K562 (cell line): ENCODE data around the gene GRIA3. TPM values are rescaled to one million over a fixed set of nuclear protein-coding genes. Genes with fewer than 3 reads are reported as not detected.

ENCODE experiments used
- ATAC-seq: fragments of 200-7000 bp; cut with Tn5 transposase; 3 replicates; pipeline ENCODE4 v1.9.1; 2020; ENCODE audit warnings: moderate library complexity
- BruUV-seq: library from RNA; stranded (reverse); fragments of 400-500 nt; replicated peaks from 2 replicates; lab custom pipeline; 2021; lab: Mats Ljungman, UMichigan
- CTCF ChIA-PET: fragments of 300-600 bp; formaldehyde crosslinking; extraction: SDS; loops from one replicate; lab custom pipeline; 2021; ENCODE audit warnings: low intra/inter-chr PET ratio; lab: Yijun Ruan, JAX
- POLR2A ChIA-PET: fragments of 300-600, 350-650 bp; sonication (Branson Sonifier 250); formaldehyde crosslinking; extraction: SDS; loops from one replicate; lab custom pipeline; 2021; ENCODE audit warnings: antibody characterized with exemption, inconsistent platforms; lab: Yijun Ruan, JAX
- DNase-seq, 4 experiments: peaks; one replicate each; pipeline versions ENCODE4 v3.0.0 to v3.0.0-alpha.2; 2011 to 2018; ENCODE audit warnings: low spot score in 3 of 4, mixed read lengths in 3 of 4; ENCODE audit errors: extremely low read depth in 1 of 4
- FAIRE-seq: peaks from 2 replicates; lab custom pipeline; 2011; peaks lifted over from hg19 to GRCh38; lab: Jason Lieb, UNC
- H2AFZ ChIP-seq: 2 replicates; pipeline ENCODE4 v1.6.0; 2011; ENCODE audit warnings: low read depth, low read length, control low read depth, inconsistent platforms
- H3K27ac ChIP-seq: fragments of 200-600 bp; 3 replicates; pipeline ENCODE4 v1.8.0; 2011; ENCODE audit warnings: low read depth, mild to moderate bottlenecking, control low read depth, inconsistent platforms, low read length, moderate library complexity, mixed read lengths; ENCODE audit errors: extremely low read depth
- H3K27me3 ChIP-seq, 2 experiments: fragments of 300-600 bp in 1 of 2; 2 replicates in 1 of 2; 3 replicates in 1 of 2; pipeline versions ENCODE4 v1.6.0 to v1.8.0; 2011; ENCODE audit warnings: inconsistent platforms in 2 of 2, low read length in 2 of 2, mild to moderate bottlenecking in 1 of 2, mixed read lengths in 1 of 2, moderate library complexity in 1 of 2; ENCODE audit not compliant: control insufficient read depth in 2 of 2, insufficient read depth in 2 of 2
- H3K36me3 ChIP-seq: fragments of 300-600 bp; 3 replicates; pipeline ENCODE4 v1.8.0; 2011; ENCODE audit warnings: mild to moderate bottlenecking, low read length, inconsistent platforms; ENCODE audit not compliant: control insufficient read depth, insufficient read depth
- H3K4me1 ChIP-seq, 2 experiments: fragments of 200-600 bp in 1 of 2; replicated peaks in 1 of 2; 2 replicates in 1 of 2; 3 replicates in 1 of 2; pipeline versions ENCODE4 v1.5.1 to v1.8.0; 2011; ENCODE audit warnings: inconsistent platforms in 2 of 2, low read length in 2 of 2, mild to moderate bottlenecking in 1 of 2, mixed read lengths in 1 of 2, moderate library complexity in 1 of 2; ENCODE audit not compliant: control insufficient read depth in 2 of 2, insufficient read depth in 2 of 2
- H3K4me2 ChIP-seq: 2 replicates; pipeline ENCODE4 v1.6.1; 2011; ENCODE audit warnings: low read length, control low read depth, inconsistent platforms, mixed read lengths; ENCODE audit not compliant: insufficient read depth
- H3K4me3 ChIP-seq: fragments of 200-600 bp; sonication (generic), shearing (Covaris generic); 2 replicates; pipeline ENCODE4 v1.5.1; 2016; ENCODE audit warnings: control low read depth, inconsistent platforms
- H3K79me2 ChIP-seq: fragments of 200-600 bp; 3 replicates; pipeline ENCODE4 v1.8.0; 2011; ENCODE audit warnings: low read length, inconsistent platforms; ENCODE audit not compliant: control insufficient read depth, insufficient read depth
- H3K9ac ChIP-seq, 2 experiments: 2 replicates each; pipeline versions ENCODE4 v1.6.0 to v1.6.1; 2011; ENCODE audit warnings: low read depth in 2 of 2, low read length in 2 of 2, control low read depth in 1 of 2, inconsistent platforms in 1 of 2, mild to moderate bottlenecking in 1 of 2, mixed read lengths in 1 of 2; ENCODE audit not compliant: insufficient read depth in 1 of 2
- H3K9me1 ChIP-seq: one replicate; pipeline ENCODE4 v1.6.0; 2011; ENCODE audit warnings: inconsistent platforms, mild to moderate bottlenecking, low read length, moderate library complexity; ENCODE audit not compliant: control insufficient read depth, insufficient read depth
- H3K9me3 ChIP-seq: replicated peaks from 2 replicates; pipeline ENCODE4 v1.5.1; 2011; ENCODE audit warnings: low read depth, low read length, inconsistent platforms; ENCODE audit not compliant: control insufficient read depth, insufficient read depth
- H4K20me1 ChIP-seq: replicated peaks from 2 replicates; pipeline ENCODE4 v1.6.1; 2011; ENCODE audit warnings: low read length, inconsistent platforms, mixed read lengths; ENCODE audit not compliant: control insufficient read depth, insufficient read depth
- CEBPB ChIP-seq: fragments of 450-650 bp; IDR thresholded peaks from 2 replicates; pipeline ENCODE4 v1.6.1; 2016; ENCODE audit warnings: missing genetic modification characterization, missing compliant biosample characterization
- CEBPG ChIP-seq, 3 experiments: fragments of 200-800 bp in 1 of 3; sonication (Bioruptor generic) in 1 of 3; sonication (generic) in 1 of 3; formaldehyde crosslinking in 1 of 3; IDR thresholded peaks in 2 of 3; conservative IDR thresholded peaks in 1 of 3; 2 replicates each; pipeline versions ENCODE4 v1.6.1 to v1.8.0; 2016 to 2022; ENCODE audit warnings: missing compliant biosample characterization in 2 of 3, missing genetic modification characterization in 2 of 3, mild to moderate bottlenecking in 1 of 3, missing genetic modification reagents in 1 of 3
- ESRRA ChIP-seq: fragments of 450-650 bp; IDR thresholded peaks from 2 replicates; pipeline ENCODE4 v1.6.1; 2014; ENCODE audit warnings: low read depth, mild to moderate bottlenecking, moderate library complexity, borderline replicate concordance
- GABPA ChIP-seq: fragments of 200-800 bp; sonication (Bioruptor generic); conservative IDR thresholded peaks from 2 replicates; pipeline ENCODE4 v1.6.1; 2016; ENCODE audit warnings: low read depth, missing genetic modification characterization, missing compliant biosample characterization
- HDAC8 ChIP-seq: fragments of 450-650 bp; IDR thresholded peaks from 2 replicates; pipeline ENCODE4 v1.6.1; 2016; ENCODE audit warnings: mild to moderate bottlenecking, missing genetic modification characterization, moderate library complexity, missing compliant biosample characterization
- KLF13 ChIP-seq: fragments of 450-650 bp; IDR thresholded peaks from 2 replicates; pipeline ENCODE4 v1.6.1; 2016; ENCODE audit warnings: missing genetic modification characterization, low read depth, mild to moderate bottlenecking, missing compliant biosample characterization, moderate library complexity, borderline replicate concordance
- MXI1 ChIP-seq: IDR thresholded peaks from 2 replicates; pipeline ENCODE4 v1.6.1; 2011; ENCODE audit warnings: low read depth, mild to moderate bottlenecking, improper control_type of control experiment, low read length
- ZNF165 ChIP-seq: fragments of 250-450 bp; sonication (Bioruptor Pico); IDR thresholded peaks from 2 replicates; pipeline ENCODE4 v1.4.0; 2020; ENCODE audit warnings: borderline replicate concordance
- ZNF174 ChIP-seq: fragments of 250-450 bp; sonication (Bioruptor Pico); IDR thresholded peaks from 2 replicates; pipeline ENCODE4 v1.4.0; 2020; ENCODE audit warnings: mild to moderate bottlenecking
- WGBS: fragments of 100-300 bp; shearing (Covaris generic); methylation state at CpG from one replicate; pipeline ENCODE4 v1.1.6; 2016; ENCODE audit warnings: low coverage, mixed read lengths; ENCODE audit not compliant: insufficient coverage; ENCODE audit errors: missing lambda C conversion rate; 5-methylcytosine and 5-hydroxymethylcytosine counted together
- in situ Hi-C: fragments of 300-500 bp; cut with MboI; formaldehyde crosslinking; loops from 4 replicates; pipeline ENCODE4 v1.15.0; 2018; ENCODE audit warnings: inconsistent platforms, mixed read lengths
- intact Hi-C: fragments of 100-400 bp; cut with micrococcal nuclease; formaldehyde crosslinking; loops from 2 replicates; pipeline ENCODE4 v1.14.2; 2022
- polyA plus RNA-seq, 8 experiments: library from polyadenylated mRNA; depleted of rRNA in 4 of 8; stranded (reverse) in 5 of 8; unstranded in 3 of 8; fragments of >200 nt; fragmentation: Nextera tagmentation in 2 of 8; fragmentation: Illumina TruSeq in 1 of 8; extraction: Ambion mirVana in 2 of 8; extraction: Trizol in 1 of 8; gene quantifications; 2 replicates each; pipeline versions ENCODE4 v1.2.1 to v1.2.3, GENCODE V29; 2011 to 2014; ENCODE audit warnings: inconsistent platforms in 1 of 8, missing spikeins in 1 of 8
- total RNA-seq, 7 experiments: library from RNA; depleted of rRNA in 6 of 7; stranded (reverse); fragments of >200 nt in 6 of 7; fragmentation: Illumina TruSeq in 2 of 7; extraction: Trizol in 2 of 7; gene quantifications; 2 replicates each; pipeline versions ENCODE4 v1.2.1 to v1.2.3, GENCODE V29; 2011 to 2021; ENCODE audit warnings: low replicate concordance in 1 of 7
- TF ChIP-seq, protein P1 (sequence below): fragments of 450-650 bp; IDR thresholded peaks from 2 replicates; pipeline ENCODE4 v1.6.1; 2016; ENCODE audit warnings: missing biosample characterization, missing genetic modification characterization
- TF ChIP-seq, protein P2 (sequence below): fragments of 450-650 bp; IDR thresholded peaks from 2 replicates; pipeline ENCODE4 v1.6.1; 2017; ENCODE audit warnings: antibody characterized with exemption, mild to moderate bottlenecking
- TF ChIP-seq, protein P3 (sequence below): fragments of 250-450 bp; sonication (Bioruptor Pico); IDR thresholded peaks from 2 replicates; pipeline ENCODE4 v1.5.0; 2021

Gene GRIA3
- total and polyA plus RNA-seq, 9 of the 15 experiments (the other 6 are each of a cell fraction or from before 2014, with no cell fraction given) = 0.10 TPM; not detected in 8

DNA sequence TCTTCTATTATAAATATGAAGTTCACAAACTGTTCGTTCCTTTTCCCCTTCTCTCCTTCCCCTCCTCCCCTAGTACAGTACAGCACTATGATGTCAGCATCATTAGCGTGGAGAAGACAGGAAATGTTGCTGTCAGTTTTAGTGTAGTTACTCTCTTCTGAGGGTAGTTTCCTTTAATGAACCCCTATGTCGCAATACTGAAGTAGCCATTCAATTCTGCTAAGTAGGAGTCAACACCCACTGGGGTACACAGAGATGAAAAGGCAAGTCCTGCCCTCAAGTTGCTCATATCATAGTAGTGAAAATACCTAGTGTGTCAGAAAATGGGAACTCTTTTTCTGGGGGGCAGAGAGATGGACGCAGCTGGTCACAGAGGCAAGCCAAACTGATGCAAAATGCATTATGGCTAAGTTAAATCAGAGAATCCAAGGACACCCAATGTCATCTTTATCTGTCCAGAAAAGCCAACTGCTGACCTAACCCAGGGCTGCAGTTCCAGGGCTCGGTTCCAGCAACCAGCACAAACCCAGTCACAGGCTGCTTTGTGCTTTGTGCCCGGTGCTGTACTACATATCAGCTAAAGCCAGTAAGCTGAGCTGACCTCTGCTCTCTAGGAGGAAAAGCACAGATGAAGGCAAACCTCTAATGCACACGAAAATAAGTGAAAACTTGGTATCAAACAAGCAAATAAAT, 31.5 kb downstream of the GRIA3 start:
- H2AFZ ChIP-seq = peak overlapping the region; percentile 53
- H3K9ac ChIP-seq = no peak overlapping the region
- no peak overlapping the region for H3K4me3 ChIP-seq
- POLR2A ChIA-PET = interaction anchor here (0.9 to 1.0 kb wide), 2 partner anchors 12 to 20 kb away, joined by 3 to 4 read pairs; no protein-coding TSS in a partner anchor
- H3K27me3 ChIP-seq = no peaks in the 10 kb centered on the region
- H3K79me2 ChIP-seq = no peaks in the 10 kb centered on the region
- in situ Hi-C loops (no loop called here), intact Hi-C loops (no loop called here)
- FAIRE-seq (no peak), ATAC-seq (peak; percentile 47), DNase-seq (peak in 1 of 4 experiments; percentile 24)
- CTCF ChIA-PET = no interaction called here
- H3K9me1 ChIP-seq = no peaks in the 10 kb centered on the region
- H3K36me3 ChIP-seq = no peaks in the 10 kb centered on the region
- H3K9me3 ChIP-seq = no peaks in the 10 kb centered on the region
- H3K27ac ChIP-seq = peak overlapping the region; percentile 40; the same call in 1 of the 3 replicates
- BruUV-seq = no TSS peak
- no peaks in the 10 kb centered on the region for H4K20me1 ChIP-seq
- H3K4me2 ChIP-seq = peak overlapping the region; percentile 10; the same call in 1 of the 2 replicates
- WGBS = 10% methylated on average over 6 of the region's 7 CpGs
- H3K4me1 ChIP-seq = peaks cover 7 to 36% of the 10 kb centered on the region in 2 experiments
- TF ChIP-seq ZNF165 (CRISPR knock-in tag) = no peak
- peak; percentile 97 for TF ChIP-seq CEBPB (tag)
- no peak for TF ChIP-seq MXI1
- TF ChIP-seq ZNF174 = no peak
- TF ChIP-seq, protein P1, sequence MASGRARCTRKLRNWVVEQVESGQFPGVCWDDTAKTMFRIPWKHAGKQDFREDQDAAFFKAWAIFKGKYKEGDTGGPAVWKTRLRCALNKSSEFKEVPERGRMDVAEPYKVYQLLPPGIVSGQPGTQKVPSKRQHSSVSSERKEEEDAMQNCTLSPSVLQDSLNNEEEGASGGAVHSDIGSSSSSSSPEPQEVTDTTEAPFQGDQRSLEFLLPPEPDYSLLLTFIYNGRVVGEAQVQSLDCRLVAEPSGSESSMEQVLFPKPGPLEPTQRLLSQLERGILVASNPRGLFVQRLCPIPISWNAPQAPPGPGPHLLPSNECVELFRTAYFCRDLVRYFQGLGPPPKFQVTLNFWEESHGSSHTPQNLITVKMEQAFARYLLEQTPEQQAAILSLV (tag) = peak; percentile 49; the same call in 1 of the 2 replicates
- TF ChIP-seq ESRRA = peak; percentile 54; the same call in 1 of the 2 replicates
- TF ChIP-seq, protein P2, sequence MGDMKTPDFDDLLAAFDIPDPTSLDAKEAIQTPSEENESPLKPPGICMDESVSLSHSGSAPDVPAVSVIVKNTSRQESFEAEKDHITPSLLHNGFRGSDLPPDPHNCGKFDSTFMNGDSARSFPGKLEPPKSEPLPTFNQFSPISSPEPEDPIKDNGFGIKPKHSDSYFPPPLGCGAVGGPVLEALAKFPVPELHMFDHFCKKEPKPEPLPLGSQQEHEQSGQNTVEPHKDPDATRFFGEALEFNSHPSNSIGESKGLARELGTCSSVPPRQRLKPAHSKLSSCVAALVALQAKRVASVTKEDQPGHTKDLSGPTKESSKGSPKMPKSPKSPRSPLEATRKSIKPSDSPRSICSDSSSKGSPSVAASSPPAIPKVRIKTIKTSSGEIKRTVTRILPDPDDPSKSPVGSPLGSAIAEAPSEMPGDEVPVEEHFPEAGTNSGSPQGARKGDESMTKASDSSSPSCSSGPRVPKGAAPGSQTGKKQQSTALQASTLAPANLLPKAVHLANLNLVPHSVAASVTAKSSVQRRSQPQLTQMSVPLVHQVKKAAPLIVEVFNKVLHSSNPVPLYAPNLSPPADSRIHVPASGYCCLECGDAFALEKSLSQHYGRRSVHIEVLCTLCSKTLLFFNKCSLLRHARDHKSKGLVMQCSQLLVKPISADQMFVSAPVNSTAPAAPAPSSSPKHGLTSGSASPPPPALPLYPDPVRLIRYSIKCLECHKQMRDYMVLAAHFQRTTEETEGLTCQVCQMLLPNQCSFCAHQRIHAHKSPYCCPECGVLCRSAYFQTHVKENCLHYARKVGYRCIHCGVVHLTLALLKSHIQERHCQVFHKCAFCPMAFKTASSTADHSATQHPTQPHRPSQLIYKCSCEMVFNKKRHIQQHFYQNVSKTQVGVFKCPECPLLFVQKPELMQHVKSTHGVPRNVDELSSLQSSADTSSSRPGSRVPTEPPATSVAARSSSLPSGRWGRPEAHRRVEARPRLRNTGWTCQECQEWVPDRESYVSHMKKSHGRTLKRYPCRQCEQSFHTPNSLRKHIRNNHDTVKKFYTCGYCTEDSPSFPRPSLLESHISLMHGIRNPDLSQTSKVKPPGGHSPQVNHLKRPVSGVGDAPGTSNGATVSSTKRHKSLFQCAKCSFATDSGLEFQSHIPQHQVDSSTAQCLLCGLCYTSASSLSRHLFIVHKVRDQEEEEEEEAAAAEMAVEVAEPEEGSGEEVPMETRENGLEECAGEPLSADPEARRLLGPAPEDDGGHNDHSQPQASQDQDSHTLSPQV = 0 out of 2 replicates have a peak, but pooled peaks have one; percentile 21
- TF ChIP-seq KLF13 (tag) = no peak
- 0 out of 2 replicates have a peak, but pooled peaks have one; percentile 25 for TF ChIP-seq GABPA (tag)
- no peak for TF ChIP-seq CEBPG (CRISPR knock-in tag; IDR thresholded peaks at IDR 0.05)
- peak; percentile 81 to 89 for TF ChIP-seq CEBPG (tag; conservative IDR thresholded peaks at IDR 0.05 in 1 of 2, IDR thresholded peaks at IDR 0.05 in 1 of 2)
- TF ChIP-seq, protein P3, sequence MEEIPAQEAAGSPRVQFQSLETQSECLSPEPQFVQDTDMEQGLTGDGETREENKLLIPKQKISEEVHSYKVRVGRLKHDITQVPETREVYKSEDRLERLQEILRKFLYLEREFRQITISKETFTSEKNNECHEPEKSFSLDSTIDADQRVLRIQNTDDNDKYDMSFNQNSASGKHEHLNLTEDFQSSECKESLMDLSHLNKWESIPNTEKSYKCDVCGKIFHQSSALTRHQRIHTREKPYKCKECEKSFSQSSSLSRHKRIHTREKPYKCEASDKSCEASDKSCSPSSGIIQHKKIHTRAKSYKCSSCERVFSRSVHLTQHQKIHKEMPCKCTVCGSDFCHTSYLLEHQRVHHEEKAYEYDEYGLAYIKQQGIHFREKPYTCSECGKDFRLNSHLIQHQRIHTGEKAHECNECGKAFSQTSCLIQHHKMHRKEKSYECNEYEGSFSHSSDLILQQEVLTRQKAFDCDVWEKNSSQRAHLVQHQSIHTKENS (CRISPR knock-in tag) = no peak
- TF ChIP-seq HDAC8 = no peak
